PC-9 (cell line): ENCODE measurements around the gene MDP1. TPM values are rescaled to one million over a fixed set of nuclear protein-coding genes. Genes with fewer than 3 reads are reported as not detected.

Experiments
- BruUV-seq: library from RNA; stranded (reverse); fragments of 400-500 nt; replicated peaks from 2 replicates; lab custom pipeline; 2021; lab: Mats Ljungman, UMichigan
- CTCF ChIA-PET: fragments of 300-600 bp; sonication (Branson Sonifier 250); formaldehyde crosslinking; loops from one replicate; lab custom pipeline; 2022; ENCODE audit warnings: antibody characterized with exemption; lab: Charles Lee
- POLR2A ChIA-PET: fragments of 300-600 bp; sonication (Branson Sonifier 250); formaldehyde crosslinking; loops from one replicate; lab custom pipeline; 2022; ENCODE audit warnings: antibody characterized with exemption; ENCODE audit not compliant: unreplicated experiment; lab: Charles Lee
- DNase-seq, 2 experiments: peaks; one replicate each; pipeline versions ENCODE4 v3.0.0 to v3.0.0-alpha.2; 2015 to 2022; ENCODE audit warnings: mixed read lengths in 1 of 2
- H2AFZ ChIP-seq: fragments of 200-600 bp; sonication (generic); 2 replicates; pipeline ENCODE4 v1.8.1; 2017; ENCODE audit warnings: antibody characterized with exemption
- H3F3A ChIP-seq: fragments of 200-600 bp; sonication (generic); 2 replicates; pipeline ENCODE4 v1.8.1; 2017; ENCODE audit warnings: antibody characterized with exemption, mild to moderate bottlenecking, low read depth; ENCODE audit not compliant: insufficient read depth
- H3K27ac ChIP-seq: fragments of 200-600 bp; sonication (generic); 2 replicates; pipeline ENCODE4 v1.6.1; 2016; ENCODE audit warnings: mixed run types
- H3K27me3 ChIP-seq: fragments of 200-600 bp; sonication (generic); 2 replicates; pipeline ENCODE4 v1.6.1; 2016; ENCODE audit warnings: low read depth, mixed run types; ENCODE audit not compliant: insufficient read depth
- H3K36me3 ChIP-seq: fragments of 200-600 bp; sonication (generic); 2 replicates; pipeline ENCODE4 v1.6.1; 2016; ENCODE audit warnings: low read depth, mixed run types
- H3K4me1 ChIP-seq: fragments of 200-600 bp; sonication (generic); replicated peaks from 2 replicates; pipeline ENCODE4 v1.6.1; 2016; ENCODE audit warnings: mixed run types; ENCODE audit not compliant: insufficient read depth
- H3K4me2 ChIP-seq: fragments of 200-600 bp; sonication (generic); 2 replicates; pipeline ENCODE4 v1.6.1; 2017; ENCODE audit warnings: mixed run types
- H3K4me3 ChIP-seq: fragments of 200-600 bp; sonication (generic); 2 replicates; pipeline ENCODE4 v1.6.1; 2016; ENCODE audit warnings: mixed run types
- H3K79me2 ChIP-seq: fragments of 200-600 bp; sonication (generic); 2 replicates; pipeline ENCODE4 v1.6.1; 2017; ENCODE audit warnings: low read depth, mixed run types
- H3K9me2 ChIP-seq: fragments of 200-600 bp; sonication (generic); 2 replicates; pipeline ENCODE4 v1.8.1; 2017; ENCODE audit warnings: mild to moderate bottlenecking; ENCODE audit not compliant: insufficient read depth
- H3K9me3 ChIP-seq: fragments of 200-600 bp; sonication (generic); 2 replicates; pipeline ENCODE4 v1.8.1; 2016; ENCODE audit warnings: low read depth; ENCODE audit not compliant: insufficient read depth
- H4K20me1 ChIP-seq: fragments of 200-600 bp; sonication (generic); 2 replicates; pipeline ENCODE4 v1.8.1; 2017; ENCODE audit not compliant: insufficient read depth
- CTCF ChIP-seq: fragments of 200-600 bp; sonication (generic); conservative IDR thresholded peaks from 2 replicates; pipeline ENCODE4 v1.6.1; 2017; ENCODE audit warnings: mixed run types, antibody characterized with exemption, mild to moderate bottlenecking, moderate library complexity
- EZH2 ChIP-seq: fragments of 200-600 bp; sonication (generic); IDR thresholded peaks from 2 replicates; pipeline ENCODE4 v1.8.0; 2017; ENCODE audit warnings: antibody characterized with exemption, low read depth
- intact Hi-C: fragments of 100-400 bp; cut with micrococcal nuclease; formaldehyde crosslinking; loops from one replicate; pipeline ENCODE4 v1.10.0; 2022; ENCODE audit not compliant: unreplicated experiment
- total RNA-seq: library from RNA; stranded (reverse); gene quantifications from 2 replicates; pipeline ENCODE4 v1.2.3, GENCODE V29; 2021

The MDP1 gene
- total RNA-seq, 1 experiment from 2014 or later, result 8.7 TPM

- no peaks in the 10 kb centered on the region for H3K36me3 ChIP-seq
- H3K27ac ChIP-seq, result no peak overlapping the region
- no peak overlapping the region for H3K4me2 ChIP-seq
- H3K4me1 ChIP-seq, result peaks cover 9% of the 10 kb centered on the region
- BruUV-seq, result no TSS peak
- POLR2A ChIA-PET, result no interaction called here
- CTCF ChIA-PET, result no interaction called here
- H3K9me2 ChIP-seq, result no peaks in the 10 kb centered on the region
- no peaks in the 10 kb centered on the region for H3K9me3 ChIP-seq
- no peak for DNase-seq
- no peaks in the 10 kb centered on the region for H3F3A ChIP-seq
- H3K27me3 ChIP-seq, result no peaks in the 10 kb centered on the region
- H3K4me3 ChIP-seq, result no peak overlapping the region
- no peaks in the 10 kb centered on the region for H4K20me1 ChIP-seq
- no peak overlapping the region for H2AFZ ChIP-seq
- TF ChIP-seq EZH2, result no peak
- TF ChIP-seq CTCF, result no peak
- H3K79me2 ChIP-seq, result no peaks in the 10 kb centered on the region
- intact Hi-C loops, result no loop called here
Observed at GRCh38 chr14:24165785-24166184, 50.1 kb downstream of the MDP1 start.

DNA sequence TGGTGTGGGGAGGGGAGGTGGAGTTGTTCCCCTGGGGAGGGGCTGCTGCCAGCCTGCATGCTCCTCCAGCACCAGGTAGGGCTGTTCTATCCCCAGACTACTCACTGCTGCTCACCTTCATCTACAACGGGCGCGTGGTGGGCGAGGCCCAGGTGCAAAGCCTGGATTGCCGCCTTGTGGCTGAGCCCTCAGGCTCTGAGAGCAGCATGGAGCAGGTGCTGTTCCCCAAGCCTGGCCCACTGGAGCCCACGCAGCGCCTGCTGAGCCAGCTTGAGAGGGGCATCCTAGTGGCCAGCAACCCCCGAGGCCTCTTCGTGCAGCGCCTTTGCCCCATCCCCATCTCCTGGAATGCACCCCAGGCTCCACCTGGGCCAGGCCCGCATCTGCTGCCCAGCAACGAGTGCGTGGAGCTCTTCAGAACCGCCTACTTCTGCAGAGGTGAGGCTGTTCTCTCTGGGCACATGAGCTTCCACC is 51.3 kb downstream of the MDP1 start:
- no peaks in the 10 kb centered on the region; the same call in 1 of the 2 replicates for H3K36me3 ChIP-seq
- CTCF ChIA-PET, result no interaction called here
- H3K4me3 ChIP-seq, result no peak overlapping the region
- H3K4me1 ChIP-seq, result peaks cover 13% of the 10 kb centered on the region
- H3K9me3 ChIP-seq, result no peaks in the 10 kb centered on the region
- no peaks in the 10 kb centered on the region for H3K27me3 ChIP-seq
- H2AFZ ChIP-seq, result no peak overlapping the region
- no peak for DNase-seq
- POLR2A ChIA-PET, result no interaction called here
- H3F3A ChIP-seq, result no peaks in the 10 kb centered on the region; the same call in 1 of the 2 replicates
- BruUV-seq, result no TSS peak
- intact Hi-C loops, result loop anchor here (5.0 kb wide), 1 partner anchor 72 kb away; the partner anchor contains the start of gene PCK2
- H3K4me2 ChIP-seq, result no peak overlapping the region
- H3K27ac ChIP-seq, result no peak overlapping the region
- H3K79me2 ChIP-seq, result no peaks in the 10 kb centered on the region
- no peaks in the 10 kb centered on the region for H4K20me1 ChIP-seq
- no peaks in the 10 kb centered on the region for H3K9me2 ChIP-seq
- TF ChIP-seq CTCF (no peak), EZH2 (no peak)

Other genes with a start within 250 kb of the MDP1 start
- 14.8 and 22.8 TPM in 2 replicates for gene DHRS4L2, start 227.1 kb downstream of the MDP1 start, total RNA-seq
- gene CARMIL3, start 164.1 kb downstream of the MDP1 start, total RNA-seq, result not detected in 2 replicates
- not detected in 2 replicates for gene CPNE6, start 144.5 kb downstream of the MDP1 start, total RNA-seq
- gene PCK2, start 121.8 kb downstream of the MDP1 start, total RNA-seq, result 77.4 and 113 TPM in 2 replicates
- gene DCAF11, start 101.3 kb downstream of the MDP1 start, total RNA-seq, result 52.7 and 87.6 TPM in 2 replicates
- gene NRL, start 101.1 kb downstream of the MDP1 start, total RNA-seq, result 1.2 and 2.3 TPM in 2 replicates
- 0.48 and 0.72 TPM in 2 replicates for gene FITM1, start 85.4 kb downstream of the MDP1 start, total RNA-seq
- 172 and 174 TPM in 2 replicates for gene PSME1, start 79.9 kb downstream of the MDP1 start, total RNA-seq
- 27.4 and 37.1 TPM in 2 replicates for gene EMC9, start 74.5 kb downstream of the MDP1 start, total RNA-seq
- gene PSME2, start 69.5 kb downstream of the MDP1 start, total RNA-seq, result 96.0 and 153 TPM in 2 replicates
- 44.6 and 60.8 TPM in 2 replicates for gene RNF31, start 68.6 kb downstream of the MDP1 start, total RNA-seq
- 18.8 and 21.4 TPM in 2 replicates for gene IRF9, start 54.8 kb downstream of the MDP1 start, total RNA-seq
- gene REC8, start 44.0 kb downstream of the MDP1 start, total RNA-seq, result 6.5 and 8.3 TPM in 2 replicates
- 39.0 and 44.1 TPM in 2 replicates for gene IPO4, start 27.2 kb downstream of the MDP1 start, total RNA-seq
- 37.3 and 41.2 TPM in 2 replicates for gene TM9SF1, start 20.6 kb downstream of the MDP1 start, total RNA-seq
- gene TSSK4, start 10.4 kb downstream of the MDP1 start, total RNA-seq, result not detected in 2 replicates
- 31.2 and 37.6 TPM in 2 replicates for gene CHMP4A, start 2.6 kb downstream of the MDP1 start, total RNA-seq
- 134 and 179 TPM in 2 replicates for gene NEDD8, start 16.3 kb upstream of the MDP1 start, total RNA-seq
- gene GMPR2, start 16.9 kb upstream of the MDP1 start, total RNA-seq, result 55.3 and 63.7 TPM in 2 replicates
- gene TINF2, start 26.6 kb upstream of the MDP1 start, total RNA-seq, result 22.4 and 23.0 TPM in 2 replicates
- 7.2 and 7.5 TPM in 2 replicates for gene TGM1, start 47.1 kb upstream of the MDP1 start, total RNA-seq
- gene RABGGTA, start 55.5 kb upstream of the MDP1 start, total RNA-seq, result 25.2 and 30.1 TPM in 2 replicates
- 37.9 and 41.4 TPM in 2 replicates for gene DHRS1, start 83.7 kb upstream of the MDP1 start, total RNA-seq
- gene NOP9, start 83.8 kb upstream of the MDP1 start, total RNA-seq, result 24.4 and 31.1 TPM in 2 replicates
- not detected in 2 replicates for gene CIDEB, start 91.9 kb upstream of the MDP1 start, total RNA-seq
- gene LTB4R2, start 94.1 kb upstream of the MDP1 start, total RNA-seq, result 15.0 and 26.1 TPM in 2 replicates
- gene LTB4R, start 95.4 kb upstream of the MDP1 start, total RNA-seq, result 10.3 and 16.4 TPM in 2 replicates
- 1.8 and 2.0 TPM in 2 replicates for gene ADCY4, start 119.0 kb upstream of the MDP1 start, total RNA-seq
- gene RIPK3, start 123.9 kb upstream of the MDP1 start, total RNA-seq, result 4.0 and 6.4 TPM in 2 replicates
- 48.3 and 76.3 TPM in 2 replicates for gene NFATC4, start 152.1 kb upstream of the MDP1 start, total RNA-seq
- 15.1 and 17.7 TPM in 2 replicates for gene NYNRIN, start 182.9 kb upstream of the MDP1 start, total RNA-seq
- gene CBLN3, start 213.6 kb upstream of the MDP1 start, total RNA-seq, result 7.6 and 8.3 TPM in 2 replicates
- 51.5 and 53.4 TPM in 2 replicates for gene KHNYN, start 213.9 kb upstream of the MDP1 start, total RNA-seq
- 14.8 and 17.2 TPM in 2 replicates for gene SDR39U1, start 226.7 kb upstream of the MDP1 start, total RNA-seq